IPS-15b (cell line): ENCODE data around the gene WNK1.
"Not testable (repeated sequence)": the region's sequence is repeated elsewhere in the genome, so short reads cannot be mapped to it uniquely, and the experiment has no call there.

Experiments used
- H3K27me3 ChIP-seq: one replicate; pipeline ENCODE4 v1.6.1; 2013; ENCODE audit warnings: low read length; ENCODE audit not compliant: control insufficient read depth, insufficient read depth
- H3K36me3 ChIP-seq: one replicate; pipeline ENCODE4 v1.6.1; 2013; ENCODE audit warnings: low read length; ENCODE audit not compliant: control insufficient read depth, insufficient read depth
- H3K4me1 ChIP-seq: one replicate; pipeline ENCODE4 v1.6.1; 2013; ENCODE audit warnings: mild to moderate bottlenecking, low read length; ENCODE audit not compliant: control insufficient read depth, insufficient read depth
- H3K4me3 ChIP-seq: one replicate; pipeline ENCODE4 v1.5.1; 2013; ENCODE audit warnings: low read depth, low read length
- H3K9ac ChIP-seq: one replicate; pipeline ENCODE4 v1.6.1; 2013; ENCODE audit warnings: low read depth, mild to moderate bottlenecking, low read length
- H3K9me3 ChIP-seq: one replicate; pipeline ENCODE4 v1.6.1; 2013; ENCODE audit warnings: mild to moderate bottlenecking, low read length; ENCODE audit not compliant: control insufficient read depth, insufficient read depth

WNK1 gene

GRCh38 chr12:810671-811415, 58.5 kb downstream of the WNK1 start:
- H3K4me3 ChIP-seq = no peak overlapping the region
- H3K9me3 ChIP-seq = no peaks in the 10 kb centered on the region
- no peak overlapping the region for H3K9ac ChIP-seq
- H3K27me3 ChIP-seq = no peaks in the 10 kb centered on the region
- peaks cover 7% of the 10 kb centered on the region for H3K4me1 ChIP-seq
- H3K36me3 ChIP-seq = no peaks in the 10 kb centered on the region

- Histone ChIP-seq H3K4me1 (peaks cover 7% of the 10 kb centered on the region), H3K4me3 (no peak overlapping the region), H3K9ac (no peak overlapping the region), H3K9me3 (no peaks in the 10 kb centered on the region), H3K36me3 (no peaks in the 10 kb centered on the region), H3K27me3 (no peaks in the 10 kb centered on the region)
Observed at GRCh38 chr12:812950-813349, 60.6 kb downstream of the WNK1 start.

DNA sequence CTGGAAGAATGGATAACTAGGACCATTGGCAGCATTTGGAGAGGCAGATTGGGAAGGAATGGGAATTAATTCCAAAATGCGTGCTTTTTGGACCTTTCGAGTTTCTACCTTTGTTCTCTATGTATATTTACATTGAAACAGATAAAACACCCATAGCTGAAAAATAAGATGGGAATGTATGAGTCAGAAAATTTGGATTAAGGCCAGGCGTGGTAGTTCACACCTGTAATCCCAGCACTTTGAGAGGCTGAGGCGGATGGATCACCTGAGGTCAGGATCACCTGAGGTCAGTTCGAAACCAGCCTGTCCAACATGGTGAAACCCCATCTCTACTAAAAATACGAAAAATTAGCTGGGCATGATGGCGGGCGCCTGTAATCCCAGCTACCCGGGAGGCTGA, 65.1 kb downstream of the WNK1 start:
- H3K9ac ChIP-seq, H3K9me3 ChIP-seq, H3K36me3 ChIP-seq, H3K4me1 ChIP-seq, H3K4me3 ChIP-seq, H3K27me3 ChIP-seq: not testable (repeated sequence)

GRCh38 chr12:817941-818600, 65.7 kb downstream of the WNK1 start:
- H3K27me3 ChIP-seq = no peaks in the 10 kb centered on the region
- no peak overlapping the region for H3K4me3 ChIP-seq
- peaks cover 7% of the 10 kb centered on the region for H3K4me1 ChIP-seq
- no peaks in the 10 kb centered on the region for H3K9me3 ChIP-seq
- no peak overlapping the region for H3K9ac ChIP-seq
- H3K36me3 ChIP-seq = no peaks in the 10 kb centered on the region

GRCh38 chr12:818733-819132, 66.4 kb downstream of the WNK1 start:
- Histone ChIP-seq H3K36me3 (no peaks in the 10 kb centered on the region), H3K27me3 (no peaks in the 10 kb centered on the region), H3K9me3 (no peaks in the 10 kb centered on the region), H3K4me1 (peaks cover 7% of the 10 kb centered on the region), H3K9ac (no peak overlapping the region), H3K4me3 (no peak overlapping the region)

DNA sequence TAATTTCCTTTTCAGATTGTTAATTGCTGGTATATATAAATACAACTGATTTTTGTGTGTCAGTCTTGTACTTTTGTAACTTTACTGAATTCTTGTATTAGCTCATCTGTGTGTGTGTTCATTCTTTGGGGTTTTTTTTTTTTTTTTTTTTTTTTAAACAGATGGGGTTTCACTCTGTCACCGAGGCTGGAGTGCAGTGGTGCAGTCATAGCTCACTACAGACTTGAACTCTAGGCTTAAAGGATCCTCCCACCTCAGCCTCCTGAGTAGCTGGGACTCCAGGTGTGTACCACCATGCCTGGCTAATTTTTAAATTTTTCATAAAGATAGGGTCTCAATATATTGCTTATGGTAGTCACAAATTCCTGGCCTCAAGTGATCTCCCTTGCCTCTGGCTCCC, 68.0 kb downstream of the WNK1 start:
- H3K27me3 ChIP-seq = no peaks in the 10 kb centered on the region
- no peak overlapping the region for H3K4me3 ChIP-seq
- H3K36me3 ChIP-seq = no peaks in the 10 kb centered on the region
- H3K9ac ChIP-seq = no peak overlapping the region
- no peaks in the 10 kb centered on the region for H3K9me3 ChIP-seq
- peaks cover 7% of the 10 kb centered on the region for H3K4me1 ChIP-seq

- no peaks in the 10 kb centered on the region for H3K9me3 ChIP-seq
- H3K4me3 ChIP-seq = no peak overlapping the region
- peaks cover 7% of the 10 kb centered on the region for H3K4me1 ChIP-seq
- no peaks in the 10 kb centered on the region for H3K27me3 ChIP-seq
- H3K36me3 ChIP-seq = no peaks in the 10 kb centered on the region
- no peak overlapping the region for H3K9ac ChIP-seq
Observed at GRCh38 chr12:823028-823698, 70.8 kb downstream of the WNK1 start.

GRCh38 chr12:826331-826730, 74.0 kb downstream of the WNK1 start:
- Histone ChIP-seq H3K4me3 (no peak overlapping the region), H3K9me3 (no peaks in the 10 kb centered on the region), H3K27me3 (no peaks in the 10 kb centered on the region), H3K4me1 (no peaks in the 10 kb centered on the region), H3K36me3 (peaks cover 10% of the 10 kb centered on the region), H3K9ac (no peak overlapping the region)

DNA sequence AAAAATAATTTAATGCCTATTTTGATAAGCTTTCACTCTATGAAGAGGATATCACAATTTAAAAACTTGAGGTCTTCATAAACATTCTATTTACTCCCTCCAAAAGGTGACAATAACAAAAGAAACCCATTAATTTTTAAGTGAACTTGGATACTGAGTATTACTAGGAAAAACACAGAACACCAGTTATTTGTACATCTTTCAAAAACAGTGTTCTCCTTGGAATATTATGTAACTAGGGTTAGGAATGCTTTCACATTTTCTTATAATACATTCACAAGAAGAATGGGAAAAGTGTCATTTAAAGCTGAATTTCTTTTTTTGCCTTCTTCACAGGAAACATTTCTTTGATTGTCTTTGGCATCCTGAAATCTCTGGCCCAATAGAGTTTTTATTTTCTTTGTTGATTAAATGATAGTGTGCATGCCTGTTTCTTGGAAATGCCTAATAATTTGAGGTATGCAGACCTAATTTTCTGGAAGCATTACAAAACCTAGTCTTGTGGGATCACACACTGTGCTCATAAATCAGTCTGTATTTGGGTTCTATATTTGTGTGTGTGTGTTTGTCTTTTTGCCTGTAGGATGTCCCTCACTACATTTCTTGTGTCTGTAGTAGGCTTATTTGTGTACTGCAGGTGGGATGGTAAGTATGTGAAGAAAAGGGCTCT, 76.5 kb downstream of the WNK1 start:
- no peaks in the 10 kb centered on the region for H3K4me1 ChIP-seq
- no peak overlapping the region for H3K9ac ChIP-seq
- no peaks in the 10 kb centered on the region for H3K27me3 ChIP-seq
- H3K4me3 ChIP-seq = no peak overlapping the region
- peaks cover 10% of the 10 kb centered on the region for H3K36me3 ChIP-seq
- H3K9me3 ChIP-seq = no peaks in the 10 kb centered on the region

GRCh38 chr12:830111-830867, 77.9 kb downstream of the WNK1 start:
- H3K4me1 ChIP-seq = no peaks in the 10 kb centered on the region
- no peaks in the 10 kb centered on the region for H3K9me3 ChIP-seq
- H3K4me3 ChIP-seq = no peak overlapping the region
- H3K9ac ChIP-seq = no peak overlapping the region
- no peaks in the 10 kb centered on the region for H3K27me3 ChIP-seq
- peaks cover 10% of the 10 kb centered on the region for H3K36me3 ChIP-seq

DNA sequence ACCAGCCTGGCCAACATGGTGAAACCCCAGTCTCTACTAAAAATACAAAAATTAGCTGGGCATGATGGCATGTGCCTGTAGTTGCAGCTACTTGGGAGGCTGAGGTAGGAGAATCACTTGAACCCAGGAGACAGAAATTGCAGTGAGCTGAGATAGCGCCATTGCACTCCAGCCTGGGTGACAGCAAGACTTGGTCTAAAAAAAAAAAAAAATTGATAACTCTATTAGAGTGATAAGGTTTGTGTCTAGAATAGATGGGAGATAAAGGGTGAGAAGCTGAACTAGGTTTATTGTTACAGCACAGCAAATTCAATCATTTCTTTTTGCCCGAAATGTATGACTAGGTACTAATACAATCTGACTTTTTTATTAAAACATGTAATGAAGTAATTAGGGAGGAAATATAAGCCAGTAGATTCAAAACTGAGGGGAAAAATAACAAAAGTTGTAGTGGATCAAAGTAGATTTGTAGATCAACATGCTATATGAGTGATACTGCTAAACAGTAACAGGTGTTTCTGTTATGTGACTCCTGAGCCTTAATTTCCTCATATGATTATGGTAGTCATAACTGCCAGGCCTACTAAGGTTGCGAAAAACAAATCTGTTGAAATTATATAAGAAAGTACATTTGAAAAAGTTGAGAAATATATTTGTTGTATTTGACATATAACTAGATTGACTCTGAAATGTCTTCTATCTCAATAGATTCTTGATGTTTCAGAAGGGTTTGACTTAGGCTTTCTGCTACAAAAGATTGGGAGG, 83.6 kb downstream of the WNK1 start:
- Histone ChIP-seq H3K9ac (no peak overlapping the region), H3K27me3 (no peaks in the 10 kb centered on the region), H3K4me3 (no peak overlapping the region), H3K4me1 (no peaks in the 10 kb centered on the region), H3K9me3 (no peaks in the 10 kb centered on the region), H3K36me3 (no peaks in the 10 kb centered on the region)
